Measurements from ENCODE around the gene EML1. TPM values are rescaled to one million over a fixed set of nuclear protein-coding genes. Genes with fewer than 3 reads are reported as not detected.

The EML1 gene
- polyA plus RNA-seq, 3 donors, result 5.2 to 19.6 (median 14.1) TPM

- WGBS, 3 donors, result 73 to 78% (median 75%) methylated on average over 7 of the region's 7 CpGs
- H3K27ac ChIP-seq (ENCODE audit: low read depth, low read length), result no peak overlapping the region
Measured at GRCh38 chr14:99958380-99958779, 165.2 kb downstream of the EML1 start.

GRCh38 chr14:99961826-99962518 lies 168.8 kb downstream of the EML1 start:
- H3K27ac ChIP-seq (ENCODE audit: low read depth, low read length), result no peak overlapping the region
- 53 to 68% (median 59%) methylated on average over 18 of the region's 18 CpGs for WGBS, 3 donors

GRCh38 chr14:99964979-99965378 lies 171.8 kb downstream of the EML1 start:
- 40 to 87% (median 84%) methylated on average over 9 of the region's 9 CpGs for WGBS, 3 donors
- H3K27ac ChIP-seq (ENCODE audit: low read depth, low read length), result no peak overlapping the region

GRCh38 chr14:99966037-99966835 lies 173.0 kb downstream of the EML1 start:
- WGBS, 3 donors, result 88 to 92% (median 89%) methylated on average over 23 of the region's 23 CpGs
- no peak overlapping the region for H3K27ac ChIP-seq (ENCODE audit: low read depth, low read length)

- H3K27ac ChIP-seq (ENCODE audit: low read depth, low read length), result no peak overlapping the region
- WGBS, 3 donors, result 69 to 84% (median 70%) methylated on average over 10 to 12 of the region's 12 CpGs
Measured at GRCh38 chr14:99966912-99967311, 173.7 kb downstream of the EML1 start.

- no peak overlapping the region for H3K27ac ChIP-seq (ENCODE audit: low read depth, low read length)
- 84 to 88% (median 88%) methylated on average over 11 of the region's 11 CpGs for WGBS, 3 donors
Measured at GRCh38 chr14:99968191-99968920, 175.1 kb downstream of the EML1 start.

- WGBS, 3 donors, result 54 to 93% (median 62%) methylated on average over 5 of the region's 5 CpGs
- H3K27ac ChIP-seq (ENCODE audit: low read depth, low read length), result no peak overlapping the region
Measured at GRCh38 chr14:99968941-99969340, 175.7 kb downstream of the EML1 start.

- WGBS, 3 donors, result 82 to 88% (median 86%) methylated on average over 6 of the region's 6 CpGs
- H3K27ac ChIP-seq (ENCODE audit: low read depth, low read length), result no peak overlapping the region
Measured at GRCh38 chr14:99969673-99970322, 176.6 kb downstream of the EML1 start.

- H3K27ac ChIP-seq (ENCODE audit: low read depth, low read length), result no peak overlapping the region
- 3 to 5% (median 3%) methylated on average over 65 to 113 of the region's 117 CpGs for WGBS, 3 donors
Measured at GRCh38 chr14:99971087-99971940, 178.1 kb downstream of the EML1 start.

GRCh38 chr14:99971941-99972747 lies 178.9 kb downstream of the EML1 start:
- WGBS, 3 donors, result 1 to 3% (median 1%) methylated on average over 50 to 79 of the region's 79 CpGs
- H3K27ac ChIP-seq (ENCODE audit: low read depth, low read length), result no peak overlapping the region

- no peak overlapping the region for H3K27ac ChIP-seq (ENCODE audit: low read depth, low read length)
- WGBS, 3 donors, result 33 to 47% (median 41%) methylated on average over 11 of the region's 11 CpGs
Measured at GRCh38 chr14:99972748-99973466, 179.7 kb downstream of the EML1 start.

GRCh38 chr14:99975190-99975589 lies 182.0 kb downstream of the EML1 start:
- no peak overlapping the region for H3K27ac ChIP-seq (ENCODE audit: low read depth, low read length)

GRCh38 chr14:99976021-99976420 lies 182.8 kb downstream of the EML1 start:
- WGBS, 3 donors, result 91 to 92% (median 91%) methylated on average over 1 of the region's 1 CpG
- no peak overlapping the region for H3K27ac ChIP-seq (ENCODE audit: low read depth, low read length)

- no peak overlapping the region for H3K27ac ChIP-seq (ENCODE audit: low read depth, low read length)
- WGBS, 3 donors, result 78 to 95% (median 84%) methylated on average over 3 of the region's 3 CpGs
Measured at GRCh38 chr14:99976681-99977080, 183.5 kb downstream of the EML1 start.

- WGBS, 3 donors, result 34 to 87% (median 86%) methylated on average over 7 of the region's 7 CpGs
Measured at GRCh38 chr14:99980299-99980698, 187.1 kb downstream of the EML1 start.

GRCh38 chr14:99981806-99982205 lies 188.6 kb downstream of the EML1 start:
- WGBS, 3 donors, result 67 to 80% (median 79%) methylated on average over 5 of the region's 5 CpGs
- no peak overlapping the region for H3K27ac ChIP-seq (ENCODE audit: low read depth, low read length)

More at GRCh38 chr14:99980299-99980698, 187.1 kb downstream of the EML1 start:
- no peak overlapping the region for H3K27ac ChIP-seq (ENCODE audit: low read depth, low read length)

Measured in adipose tissue (tissue), 3 donors.